ENCODE measurements around the gene CAMK2G. TPM values are rescaled to one million over a fixed set of nuclear protein-coding genes. Genes with fewer than 3 reads are reported as not detected.

The CAMK2G gene
- total and polyA plus RNA-seq, 11 donors = 8.0 to 18.6 (median 14.5) TPM

- 88 to 97% (median 92%) methylated on average over 6 of the region's 6 CpGs for WGBS, 4 donors
- H3K4me1 ChIP-seq = no peaks in the 10 kb centered on the region
- no peak overlapping the region for H3K4me3 ChIP-seq
- no peaks in the 10 kb centered on the region for H3K9me3 ChIP-seq
- H3K27me3 ChIP-seq = no peaks in the 10 kb centered on the region
- TF ChIP-seq, protein P1, sequence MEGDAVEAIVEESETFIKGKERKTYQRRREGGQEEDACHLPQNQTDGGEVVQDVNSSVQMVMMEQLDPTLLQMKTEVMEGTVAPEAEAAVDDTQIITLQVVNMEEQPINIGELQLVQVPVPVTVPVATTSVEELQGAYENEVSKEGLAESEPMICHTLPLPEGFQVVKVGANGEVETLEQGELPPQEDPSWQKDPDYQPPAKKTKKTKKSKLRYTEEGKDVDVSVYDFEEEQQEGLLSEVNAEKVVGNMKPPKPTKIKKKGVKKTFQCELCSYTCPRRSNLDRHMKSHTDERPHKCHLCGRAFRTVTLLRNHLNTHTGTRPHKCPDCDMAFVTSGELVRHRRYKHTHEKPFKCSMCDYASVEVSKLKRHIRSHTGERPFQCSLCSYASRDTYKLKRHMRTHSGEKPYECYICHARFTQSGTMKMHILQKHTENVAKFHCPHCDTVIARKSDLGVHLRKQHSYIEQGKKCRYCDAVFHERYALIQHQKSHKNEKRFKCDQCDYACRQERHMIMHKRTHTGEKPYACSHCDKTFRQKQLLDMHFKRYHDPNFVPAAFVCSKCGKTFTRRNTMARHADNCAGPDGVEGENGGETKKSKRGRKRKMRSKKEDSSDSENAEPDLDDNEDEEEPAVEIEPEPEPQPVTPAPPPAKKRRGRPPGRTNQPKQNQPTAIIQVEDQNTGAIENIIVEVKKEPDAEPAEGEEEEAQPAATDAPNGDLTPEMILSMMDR (IDR thresholded peaks at IDR 0.05) = no peak
- TF ChIP-seq POLR2A (IDR thresholded peaks at IDR 0.05) = no peak
- peaks cover 0 to 65% (median 27%) of the 10 kb centered on the region in 9 donors for H3K36me3 ChIP-seq
- H3K27ac ChIP-seq = no peak overlapping the region
- intact Hi-C loops (cut with DNase I) = no loop called here
- no peak for DNase-seq
- no peak for ATAC-seq
These were observed 46.2 kb downstream of the CAMK2G start for GRCh38 chr10:73828161-73828560.

- 96 to 98% (median 97%) methylated on average over 12 to 19 of the region's 19 CpGs for WGBS, 4 donors
- DNase-seq = no peak
- H3K4me1 ChIP-seq = no peaks in the 10 kb centered on the region
These were observed 46.8 kb downstream of the CAMK2G start for GRCh38 chr10:73827346-73828089.

DNA sequence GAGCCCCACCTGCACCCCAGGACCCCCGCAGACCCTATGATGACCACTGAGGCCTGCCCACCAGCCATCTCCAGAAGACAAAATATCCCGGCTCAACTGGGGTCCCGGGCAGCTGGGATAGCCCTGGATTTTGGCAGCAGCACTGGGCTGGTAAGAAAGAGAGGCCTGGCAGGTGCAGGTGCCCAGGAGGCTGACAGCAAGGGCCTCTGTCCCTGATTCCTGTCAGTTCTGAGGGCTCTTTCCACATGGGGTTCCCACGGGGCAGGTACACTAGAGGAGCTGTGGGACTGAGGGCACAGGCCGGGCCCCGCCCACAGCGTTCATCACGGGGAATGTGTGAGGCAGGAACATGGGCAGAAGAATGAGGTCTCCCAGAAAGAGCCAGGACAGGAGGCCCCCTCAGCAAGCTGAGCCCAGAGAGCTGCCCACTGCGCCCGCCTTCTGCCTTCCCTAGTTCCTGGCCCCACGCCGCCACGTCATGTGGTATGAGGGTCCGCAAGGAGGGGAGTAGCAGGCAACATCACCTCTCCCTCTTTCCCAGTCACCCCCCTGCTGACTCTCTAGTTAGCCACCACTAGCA, 50.1 kb downstream of the CAMK2G start:
- ATAC-seq (no peak), DNase-seq (no peak)
- intact Hi-C loops (cut with DNase I) = no loop called here
- WGBS, 4 donors = 91 to 99% (median 97%) methylated on average over 10 to 14 of the region's 14 CpGs
- H3K27ac ChIP-seq = no peak overlapping the region
- H3K4me3 ChIP-seq = no peak overlapping the region
- H3K27me3 ChIP-seq = no peaks in the 10 kb centered on the region
- H3K9me3 ChIP-seq = no peaks in the 10 kb centered on the region
- peaks cover 0 to 10% (median 0%) of the 10 kb centered on the region in 12 donors for H3K4me1 ChIP-seq
- no peak for TF ChIP-seq POLR2A (IDR thresholded peaks at IDR 0.05)
- TF ChIP-seq, protein P1 (IDR thresholded peaks at IDR 0.05) = no peak
- peaks cover 0 to 66% (median 40%) of the 10 kb centered on the region in 9 donors for H3K36me3 ChIP-seq

More at GRCh38 chr10:73827346-73828089, 46.8 kb downstream of the CAMK2G start:
- no peak overlapping the region for H3K27ac ChIP-seq
- intact Hi-C loops (cut with DNase I) = no loop called here
- no peaks in the 10 kb centered on the region for H3K9me3 ChIP-seq
- no peaks in the 10 kb centered on the region for H3K27me3 ChIP-seq
- TF ChIP-seq POLR2A (IDR thresholded peaks at IDR 0.05) = no peak
- TF ChIP-seq, protein P1 (IDR thresholded peaks at IDR 0.05) = no peak
- H3K36me3 ChIP-seq = peaks cover 0 to 66% (median 28%) of the 10 kb centered on the region in 9 donors
- no peak for ATAC-seq
- no peak overlapping the region for H3K4me3 ChIP-seq

DNA sequence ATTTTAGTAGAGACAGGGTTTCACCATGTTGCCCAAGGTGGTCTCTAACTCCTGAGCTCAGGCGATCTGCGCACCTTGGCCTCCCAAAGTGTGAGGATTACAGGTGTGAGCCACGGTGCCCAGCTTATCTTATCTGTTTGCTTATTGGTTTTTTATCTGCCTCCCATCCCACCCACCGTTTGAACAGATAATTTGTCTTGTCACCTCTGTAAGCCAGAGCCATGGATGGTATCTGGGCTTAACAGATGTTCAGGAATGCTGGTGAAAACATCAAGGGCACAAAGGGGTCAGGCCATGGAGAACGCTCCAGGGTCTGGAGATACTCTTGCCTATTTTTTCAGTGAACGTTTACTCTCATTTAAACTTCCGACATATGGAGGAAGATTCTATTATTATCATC, 51.0 kb downstream of the CAMK2G start:
- WGBS, 4 donors = 78 to 87% (median 81%) methylated on average over 7 of the region's 7 CpGs
- H3K36me3 ChIP-seq = peaks cover 0 to 63% (median 39%) of the 10 kb centered on the region in 9 donors
- H3K9me3 ChIP-seq = no peaks in the 10 kb centered on the region
- no peak overlapping the region for H3K4me3 ChIP-seq
- ATAC-seq (no peak), DNase-seq (no peak)
- peaks cover 0 to 17% (median 0%) of the 10 kb centered on the region in 12 donors for H3K4me1 ChIP-seq
- H3K27ac ChIP-seq = no peak overlapping the region
- intact Hi-C loops (cut with DNase I) = no loop called here
- no peaks in the 10 kb centered on the region for H3K27me3 ChIP-seq
- TF ChIP-seq POLR2A (IDR thresholded peaks at IDR 0.05) = no peak
- TF ChIP-seq, protein P1 (IDR thresholded peaks at IDR 0.05) = no peak

All from heart left ventricle (tissue), 16 donors.